Fibroblast of skin of left quadriceps (primary cell): ENCODE data around the gene SPIN2A.
"Not testable (repeated sequence)": the region's sequence is repeated elsewhere in the genome, so short reads cannot be mapped to it uniquely, and the experiment has no call there.

Experiments used
- DNase-seq, 2 experiments: peaks; one replicate each; pipeline ENCODE4 v3.0.0-alpha.2; 2013; ENCODE audit warnings: low read depth in 2 of 2

SPIN2A gene

DNA sequence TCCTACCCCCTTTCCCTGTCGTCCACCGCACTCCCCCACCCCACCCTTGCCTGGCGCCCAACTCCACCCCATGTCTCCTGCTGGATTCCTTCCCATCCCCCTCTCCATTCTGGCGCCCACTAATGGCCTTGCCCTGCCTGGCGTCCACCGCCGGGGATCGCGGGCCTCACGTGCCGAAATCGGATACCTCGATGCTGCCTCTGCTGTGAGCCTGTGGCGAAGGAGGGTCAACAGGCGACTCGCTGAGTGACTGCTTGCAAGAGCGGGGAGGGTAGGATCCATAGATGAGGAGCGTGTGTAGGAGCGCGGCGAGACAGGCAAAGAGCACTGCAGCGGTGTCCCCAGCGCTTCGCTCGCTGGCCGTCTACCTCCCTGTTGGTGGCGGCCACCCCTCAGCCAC is at the start of gene SPIN2A:
Gene SPIN2A, minus strand, starts transcription at position 325 of the 400 bp plus-strand sequence. CDS start 800 bp downstream, outside the sequence.
- not testable (repeated sequence) for DNase-seq

DNA sequence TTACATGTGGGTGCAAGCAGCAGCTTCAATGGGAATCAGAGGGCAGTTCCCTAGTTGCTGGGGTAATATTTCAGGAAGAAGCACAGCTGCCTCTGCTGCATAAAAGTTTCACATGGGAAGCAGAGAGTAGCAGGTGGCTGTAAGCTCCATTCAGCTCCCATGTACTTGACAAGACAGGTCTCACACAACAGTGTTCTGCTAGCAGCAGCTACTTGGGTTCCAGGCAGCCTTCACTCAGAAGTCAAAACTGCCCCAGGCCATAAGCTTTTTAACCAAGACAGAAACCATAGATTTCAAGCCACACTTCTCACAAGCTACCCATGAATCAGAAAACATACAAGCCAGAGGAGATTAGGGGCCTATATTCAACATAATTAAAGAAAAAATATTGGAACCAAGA is 41.4 kb upstream of the SPIN2A start:
- no peak for DNase-seq

DNA sequence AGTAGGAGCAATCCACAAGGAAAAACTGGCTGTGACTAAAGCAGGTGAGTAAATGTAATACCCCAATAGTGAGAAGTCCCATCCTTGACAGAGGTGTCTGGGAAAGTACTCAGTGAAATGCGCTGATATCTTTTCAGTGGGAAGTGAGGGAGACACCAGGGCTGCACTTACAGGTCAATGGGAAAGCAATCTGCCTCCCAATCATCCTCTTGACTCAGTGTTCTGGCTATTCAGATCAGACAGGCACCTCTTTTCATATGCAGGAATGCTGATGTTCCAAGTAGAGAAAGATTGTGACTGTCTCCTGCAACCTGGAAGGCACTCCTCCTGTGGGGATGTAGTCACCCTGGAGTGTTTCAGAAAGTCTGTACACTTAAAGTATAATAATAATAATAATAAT is 39.9 kb upstream of the SPIN2A start:
- DNase-seq, result no peak

DNA sequence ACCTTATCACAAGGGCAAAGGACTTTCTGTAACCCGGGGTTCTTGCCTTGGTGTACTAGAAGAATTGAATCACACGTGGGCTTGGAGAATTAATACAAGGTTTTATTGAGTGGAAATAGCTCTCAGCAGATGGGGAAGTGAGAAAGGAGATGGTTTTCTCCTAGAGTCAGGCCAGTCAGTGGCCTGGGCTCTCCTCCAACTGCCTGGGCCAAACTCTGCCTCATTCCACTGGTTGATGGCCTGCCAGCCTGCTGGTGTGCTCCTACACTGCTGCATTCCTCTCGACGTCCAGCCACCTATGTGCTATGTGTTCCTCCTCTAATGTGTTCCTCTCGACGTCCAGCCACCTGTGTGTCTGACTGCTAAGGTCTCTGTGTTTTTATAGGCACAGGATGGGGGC is 35.3 kb upstream of the SPIN2A start:
- DNase-seq, result no peak

DNA sequence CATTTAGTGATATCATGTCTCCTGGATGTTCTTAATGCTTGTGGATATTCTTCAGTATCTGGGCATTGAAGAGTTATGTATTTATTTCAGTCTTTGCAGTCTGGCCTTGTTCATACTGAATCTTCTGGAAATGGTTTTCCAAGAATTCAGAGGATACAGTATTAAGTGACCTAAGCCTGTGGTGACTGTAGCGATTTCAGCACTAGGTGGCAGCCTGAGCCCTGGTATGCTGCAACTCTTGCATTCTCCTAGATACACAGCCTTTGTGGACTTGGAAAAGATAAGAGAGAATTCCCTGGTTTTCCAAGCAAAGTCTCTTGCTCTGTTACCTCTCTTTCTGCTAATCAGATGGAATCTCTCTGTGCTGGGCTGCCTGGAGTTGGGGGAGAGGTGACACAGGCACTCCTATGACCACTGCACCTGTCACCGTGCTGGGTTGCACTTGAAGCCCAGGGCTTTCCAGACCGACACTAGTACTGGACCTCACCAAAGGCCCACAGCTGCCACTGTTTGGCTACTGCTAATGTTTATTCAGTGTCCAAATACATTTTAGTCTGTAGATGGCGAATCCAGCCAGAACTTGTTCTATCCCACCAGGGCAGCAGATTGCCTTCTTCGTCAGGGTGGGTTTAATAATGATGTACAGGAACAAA is 19.3 kb upstream of the SPIN2A start:
- no peak for DNase-seq

DNA sequence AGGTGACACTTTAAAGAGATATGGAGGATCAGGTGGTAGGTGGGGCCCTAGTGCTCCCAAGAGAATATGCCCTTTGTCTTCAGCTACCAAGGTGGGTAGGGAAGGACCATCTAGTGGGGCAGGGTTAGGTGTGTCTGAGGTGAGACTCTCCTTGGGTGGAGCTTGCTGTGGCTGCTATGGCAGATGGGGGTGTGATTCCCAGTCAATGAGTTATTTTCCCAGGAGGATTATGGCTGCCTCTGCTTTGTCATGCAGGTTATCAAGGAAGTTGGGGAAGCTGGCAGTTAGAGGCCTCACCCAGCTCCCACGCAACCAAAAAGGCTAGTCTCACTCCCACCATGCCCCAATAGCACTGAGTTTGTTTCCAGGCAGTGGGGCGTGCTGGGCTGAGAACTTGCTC is 18.0 kb upstream of the SPIN2A start:
- DNase-seq, result no peak

DNA sequence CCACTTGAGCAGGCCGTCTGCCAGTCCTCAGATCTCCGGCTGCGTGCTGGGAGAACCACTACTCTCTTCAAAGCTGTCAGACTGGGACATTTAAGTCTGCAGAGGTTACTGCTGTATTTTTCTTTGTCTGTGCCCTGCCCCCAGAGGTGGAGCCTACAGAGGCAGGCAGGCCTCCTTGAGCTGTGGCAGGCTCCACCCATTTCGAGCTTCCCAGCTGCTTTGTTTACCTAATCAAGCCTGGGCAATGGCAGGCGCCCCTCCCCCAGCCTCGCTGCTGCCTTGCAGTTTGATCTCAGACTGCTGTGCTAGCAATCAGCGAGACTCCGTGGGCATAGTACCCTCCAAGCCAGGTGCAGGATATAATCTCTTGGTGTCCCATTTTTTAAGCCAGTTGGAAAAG is 15.0 kb upstream of the SPIN2A start:
- DNase-seq, result not testable (repeated sequence)

DNA sequence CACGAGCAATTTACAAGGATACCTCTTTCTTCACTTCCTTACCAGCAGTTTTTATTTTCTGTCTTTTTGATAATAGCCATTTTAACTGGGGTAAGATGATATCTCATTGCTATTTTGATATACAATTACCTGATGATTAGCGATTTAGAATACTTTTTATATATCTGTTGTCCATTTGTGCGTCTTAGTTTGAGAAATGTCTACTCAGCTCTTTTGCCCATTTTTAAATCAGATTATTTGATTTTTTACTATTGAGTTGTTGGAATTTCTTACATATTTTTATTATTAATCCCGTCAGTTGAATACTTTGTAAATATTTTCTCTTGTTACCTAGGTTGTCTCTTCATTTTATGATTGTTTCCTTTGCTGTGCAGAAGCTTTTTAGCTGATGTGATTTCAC is 1.5 kb upstream of the SPIN2A start:
- no peak for DNase-seq

DNA sequence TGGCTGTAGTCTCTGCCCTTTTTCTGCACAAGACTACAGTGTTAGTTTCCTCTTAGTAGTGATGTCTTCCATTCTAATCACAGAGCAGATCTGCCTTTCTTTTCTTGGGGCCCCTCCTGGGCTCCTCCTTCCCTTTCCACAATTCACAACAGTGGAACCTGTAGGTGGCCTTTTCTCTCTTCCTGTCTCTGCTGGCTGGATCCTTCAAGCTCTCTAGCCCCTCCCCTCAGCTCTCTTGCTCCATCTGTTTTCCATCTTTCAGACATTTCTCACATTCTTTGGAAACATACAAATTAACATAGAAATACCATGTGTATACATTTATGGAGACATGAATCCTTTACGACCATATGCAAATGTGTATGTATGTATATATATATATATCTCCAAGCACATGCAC is 304 bp upstream of the SPIN2A start:
- DNase-seq, result peak; percentile 42

DNA sequence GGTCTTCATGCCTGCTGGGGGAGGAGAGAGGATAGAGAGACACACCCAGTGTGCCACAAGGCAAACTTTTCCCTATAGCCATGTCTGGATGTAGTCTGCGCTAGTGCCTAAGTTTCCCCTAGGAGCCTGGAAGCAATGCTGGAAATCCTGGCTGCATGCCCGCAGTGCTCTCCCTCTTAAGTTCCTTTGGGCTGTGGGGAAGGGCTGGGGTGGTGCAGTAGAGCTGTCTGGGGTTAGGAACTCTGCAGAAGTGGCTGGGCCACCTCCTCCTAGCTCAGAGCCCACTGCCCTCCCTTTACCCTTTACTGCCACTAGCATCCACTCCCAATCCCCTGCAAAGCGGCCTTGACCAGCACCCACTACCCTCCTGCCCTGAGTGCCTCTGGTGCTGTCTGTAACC is 608 bp downstream of the SPIN2A start:
- not testable (repeated sequence) for DNase-seq

DNA sequence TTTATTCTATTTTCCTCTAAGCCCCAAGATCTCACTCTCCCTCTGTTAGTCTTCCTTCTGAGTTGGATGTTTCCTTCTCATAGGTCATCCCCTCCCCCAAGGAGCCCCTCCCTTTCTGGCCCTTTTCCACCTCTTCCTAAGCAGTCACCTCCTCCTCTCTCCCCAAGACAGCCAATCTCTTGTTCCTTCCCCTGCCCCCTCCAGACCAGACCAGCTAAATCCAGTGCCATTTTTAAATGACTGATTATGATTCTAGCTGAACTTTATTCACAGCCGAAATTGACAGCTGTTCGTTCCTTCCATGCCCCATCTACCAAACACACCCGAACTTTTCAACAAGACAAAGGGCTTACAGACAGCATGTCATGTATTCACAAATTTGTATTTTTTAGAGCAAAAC is 1.9 kb downstream of the SPIN2A start:
- no peak for DNase-seq

DNA sequence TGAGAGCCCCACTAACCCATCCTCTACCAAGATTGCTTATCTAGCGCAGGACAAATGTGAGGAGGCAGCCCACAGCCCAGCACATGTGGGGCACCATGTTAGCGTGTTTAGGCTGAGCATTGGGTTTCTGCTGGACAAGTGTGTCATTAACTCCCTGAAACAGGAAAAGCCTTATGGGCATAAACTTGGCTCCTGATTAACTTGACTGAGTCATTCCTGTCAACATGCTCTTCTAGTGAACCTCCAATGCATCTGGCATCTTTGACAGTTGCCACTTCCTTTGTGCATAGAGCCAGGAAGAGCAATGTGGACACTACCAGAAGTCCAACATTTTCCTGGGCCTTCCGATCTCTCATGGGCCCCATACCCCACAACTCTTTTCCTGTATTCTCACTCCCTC is 2.5 kb downstream of the SPIN2A start:
- no peak for DNase-seq

DNA sequence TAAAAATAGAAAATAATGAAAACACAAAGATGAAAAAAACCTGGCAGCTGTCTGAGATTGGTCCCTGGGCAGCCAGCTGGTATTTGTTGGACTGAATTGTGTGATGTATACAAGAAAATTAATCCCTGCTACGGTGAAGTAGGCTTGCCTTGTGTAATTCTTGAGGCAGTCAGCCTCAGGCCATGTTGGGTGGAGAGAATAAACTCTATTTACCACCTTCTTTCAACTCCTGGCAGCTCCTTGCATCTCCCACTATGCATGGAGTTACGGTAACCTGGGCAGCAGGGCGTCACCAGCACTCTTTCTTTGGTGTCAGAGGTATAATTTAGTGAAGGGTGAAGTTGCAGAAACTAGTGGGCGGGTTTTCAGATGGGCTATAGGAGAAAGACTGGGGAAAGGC is 3.5 kb downstream of the SPIN2A start:
- DNase-seq, result no peak

DNA sequence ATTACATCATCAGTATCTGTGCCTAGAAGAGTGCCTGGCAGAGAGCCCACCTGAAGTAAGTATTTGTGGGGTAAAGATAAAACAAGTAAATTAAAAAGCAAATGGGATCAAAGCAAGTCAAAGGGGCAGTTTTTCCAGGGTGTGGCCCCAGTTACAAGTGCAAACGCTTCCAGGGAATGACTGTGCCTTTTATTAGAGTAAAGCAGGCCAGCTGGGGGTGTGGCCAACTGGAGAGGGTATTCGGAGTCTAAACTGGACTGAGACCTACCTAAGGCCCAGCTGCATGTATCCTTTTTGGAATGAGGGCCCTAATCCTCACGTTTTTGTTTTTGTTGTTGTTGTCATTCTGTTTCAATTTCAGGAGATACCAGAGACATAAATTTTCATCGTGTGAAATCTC is 3.9 kb downstream of the SPIN2A start:
- not testable (repeated sequence) for DNase-seq

DNA sequence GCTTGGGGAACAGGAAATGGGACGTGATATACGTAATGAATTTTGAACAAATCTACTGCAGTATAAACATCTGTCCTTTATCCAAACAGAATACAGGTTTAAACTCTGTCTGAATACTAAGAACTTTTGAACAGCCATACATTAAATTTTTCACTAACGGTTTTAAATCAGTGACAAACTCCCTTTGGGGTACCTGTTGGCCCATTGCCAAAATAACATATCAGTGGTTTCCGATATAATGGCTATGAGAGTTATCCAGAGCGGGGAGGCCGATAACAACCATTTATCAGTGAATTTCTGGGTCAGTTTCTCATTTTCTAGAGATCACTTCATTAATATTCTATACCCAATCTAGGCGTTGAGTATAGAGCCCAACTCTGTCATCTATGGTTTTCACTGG is 5.2 kb downstream of the SPIN2A start:
- DNase-seq, result no peak

DNA sequence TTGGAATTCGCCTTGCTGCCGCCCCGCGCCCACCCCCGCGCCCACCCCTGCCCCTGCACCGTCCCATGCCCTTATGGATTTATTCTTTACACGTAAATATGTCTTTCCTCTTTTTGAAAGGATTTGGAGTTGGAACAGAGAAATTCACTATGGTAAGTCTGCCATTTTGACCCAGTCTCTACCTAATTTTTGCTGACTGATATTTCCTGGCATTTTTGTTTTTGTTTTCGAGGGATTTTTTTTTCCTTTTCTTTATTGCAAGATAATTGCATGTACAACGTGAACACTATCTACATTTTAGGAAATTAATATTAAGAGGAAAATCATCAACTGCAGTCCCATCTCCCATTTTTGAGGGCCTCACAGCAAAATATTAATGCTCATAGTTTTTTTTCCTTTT is 15.4 kb downstream of the SPIN2A start:
- no peak for DNase-seq

DNA sequence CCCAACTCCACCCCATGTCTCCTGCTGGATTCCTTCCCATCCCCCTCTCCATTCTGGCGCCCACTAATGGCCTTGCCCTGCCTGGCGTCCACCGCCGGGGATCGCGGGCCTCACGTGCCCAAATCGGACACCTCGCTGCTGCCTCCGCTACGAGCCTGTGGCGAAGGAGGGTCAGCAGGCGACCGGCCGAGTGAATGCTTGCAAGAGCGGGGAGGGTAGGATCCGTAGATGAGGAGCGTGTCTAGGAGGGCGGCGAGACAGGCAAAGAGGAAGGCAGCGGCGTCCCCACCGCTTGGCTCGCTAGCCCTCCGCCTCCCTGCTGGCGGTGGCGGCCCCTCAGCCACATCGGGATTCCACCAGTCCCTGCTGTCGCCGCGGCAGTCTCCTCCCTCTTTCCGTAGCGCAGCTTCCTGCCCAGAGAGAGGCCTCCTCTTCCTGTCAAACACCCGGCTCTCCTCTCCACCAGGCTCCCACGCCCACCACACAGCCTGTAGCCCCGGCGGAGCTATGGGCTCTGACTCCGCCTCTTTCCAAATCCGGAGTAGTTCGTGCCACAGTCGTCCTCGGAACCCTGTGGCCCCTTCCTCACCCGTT is 15.9 kb downstream of the SPIN2A start, which contains the start of gene SPIN2B:
Gene SPIN2B, minus strand, starts transcription at position 387 of the 594 bp plus-strand sequence.
- peak; percentile 43 to 51 for DNase-seq

DNA sequence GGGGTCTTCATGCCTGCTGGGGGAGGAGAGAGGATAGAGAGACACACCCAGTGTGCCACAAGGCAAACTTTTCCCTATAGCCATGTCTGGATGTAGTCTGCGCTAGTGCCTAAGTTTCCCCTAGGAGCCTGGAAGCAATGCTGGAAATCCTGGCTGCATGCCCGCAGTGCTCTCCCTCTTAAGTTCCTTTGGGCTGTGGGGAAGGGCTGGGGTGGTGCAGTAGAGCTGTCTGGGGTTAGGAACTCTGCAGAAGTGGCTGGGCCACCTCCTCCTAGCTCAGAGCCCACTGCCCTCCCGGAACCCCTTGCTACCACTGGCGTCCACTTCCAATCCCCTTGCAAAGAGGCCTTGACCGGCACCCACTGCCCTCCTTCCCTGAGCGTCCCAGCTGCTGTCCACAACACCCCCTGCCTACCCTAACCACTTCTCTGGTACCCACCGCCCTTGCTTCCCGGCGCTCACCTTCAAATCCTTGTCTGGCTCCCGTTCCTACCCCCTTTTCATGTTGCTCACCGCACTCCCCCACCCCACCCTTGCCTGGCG is 16.5 kb downstream of the SPIN2A start:
- DNase-seq, result not testable (repeated sequence)

DNA sequence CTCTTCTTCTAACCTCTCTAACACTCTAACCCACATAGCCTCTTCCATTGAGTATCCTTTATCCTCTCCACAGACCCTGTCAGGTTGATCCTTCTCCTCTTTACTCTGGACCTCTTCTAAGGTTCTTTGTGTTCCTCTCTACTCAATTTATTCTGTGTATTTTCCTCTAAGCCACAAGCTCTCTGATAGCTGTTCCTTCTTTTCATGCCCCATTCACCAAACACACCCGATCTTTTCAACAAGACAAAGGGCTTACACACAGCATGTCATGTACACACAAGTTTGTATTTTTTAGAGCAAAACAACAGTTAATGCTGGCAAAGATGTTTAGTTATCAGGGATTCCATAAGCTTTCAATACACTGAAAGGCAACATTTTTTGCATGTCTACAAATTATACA is 17.8 kb downstream of the SPIN2A start:
- DNase-seq, result no peak

DNA sequence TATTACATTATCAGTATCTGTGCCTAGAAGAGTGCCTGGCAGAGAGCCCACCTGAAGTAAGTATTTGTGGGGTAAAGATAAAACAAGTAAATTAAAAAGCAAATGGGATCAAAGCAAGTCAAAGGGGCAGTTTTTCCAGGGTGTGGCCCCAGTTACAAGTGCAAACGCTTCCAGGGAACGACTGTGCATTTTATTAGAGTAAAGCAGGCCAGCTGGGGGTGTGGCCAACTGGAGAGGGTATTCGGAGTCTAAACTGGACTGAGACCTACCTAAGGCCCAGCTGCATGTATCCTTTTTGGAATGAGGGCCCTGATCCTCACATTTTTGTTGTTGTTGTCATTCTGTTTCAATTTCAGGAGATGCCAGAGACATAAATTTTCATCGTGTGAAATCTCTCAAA is 19.6 kb downstream of the SPIN2A start:
- DNase-seq, result not testable (repeated sequence)

DNA sequence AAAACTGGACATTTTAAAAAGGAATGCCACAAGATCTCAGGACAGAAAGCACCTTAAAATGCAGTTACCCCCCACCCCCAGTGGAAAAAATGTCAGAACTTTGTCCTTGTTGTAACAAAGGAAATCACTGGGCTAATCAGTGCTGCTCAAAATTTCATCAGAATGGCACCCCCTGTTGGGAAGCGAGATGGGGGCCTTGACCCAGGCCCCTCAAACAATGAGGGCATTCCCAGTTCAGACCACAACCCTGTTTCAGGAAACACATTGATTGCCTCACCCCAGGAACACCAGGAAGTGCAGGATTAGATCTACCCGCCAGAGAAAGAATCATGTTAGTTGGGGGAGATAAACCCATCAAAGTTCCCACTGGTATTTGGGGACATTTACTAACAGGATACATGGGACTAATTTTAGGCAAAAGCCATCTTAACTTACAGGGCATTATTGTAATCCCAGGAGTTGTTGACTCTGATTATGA is 32.2 kb downstream of the SPIN2A start:
- DNase-seq, result no peak

DNA sequence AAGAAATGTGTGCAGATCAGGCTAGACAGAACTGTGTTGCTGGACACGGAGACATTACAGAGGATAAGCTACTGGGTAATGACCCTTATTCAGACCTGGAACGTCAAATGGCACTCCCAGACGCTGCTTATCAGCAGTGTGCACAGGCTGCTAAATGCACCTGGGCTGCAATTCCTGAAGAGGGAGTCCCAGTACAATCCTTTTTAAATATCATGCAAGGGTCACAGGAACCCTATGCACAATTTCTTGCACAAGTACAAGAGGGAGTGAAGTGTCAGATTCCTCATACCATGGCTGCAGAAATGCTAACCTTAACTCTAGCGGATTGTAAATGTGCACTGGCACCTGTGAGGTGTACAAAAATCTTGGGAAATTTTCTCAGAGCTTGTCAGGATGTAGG is 32.8 kb downstream of the SPIN2A start:
- DNase-seq, result no peak

DNA sequence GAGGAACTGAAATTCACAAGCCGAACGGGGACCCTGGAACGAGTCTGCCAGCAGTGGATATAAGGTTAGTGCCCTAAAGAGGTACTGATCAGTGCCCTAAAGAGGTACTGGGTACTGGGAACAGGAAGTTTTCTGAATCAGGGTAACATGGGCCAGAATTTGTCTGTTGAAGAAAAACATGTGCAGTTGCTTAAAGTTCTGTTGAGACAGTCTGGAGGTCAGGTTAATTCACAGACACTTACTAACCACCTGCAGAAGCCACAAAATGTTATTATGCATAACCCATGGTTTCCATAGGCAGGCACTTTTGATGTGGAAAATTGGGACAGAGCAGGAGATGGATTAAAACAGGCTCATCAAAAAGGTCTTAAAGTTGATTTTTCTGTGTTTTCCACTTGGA is 33.7 kb downstream of the SPIN2A start:
- DNase-seq, result no peak
